ENCODE measurements around the gene TAS2R1.

GRCh38 chr5:9655641-9656040 lies 25.5 kb upstream of the TAS2R1 start:
- no peak for TF ChIP-seq CTCF (IDR thresholded peaks at IDR 0.05 in 2 of 3, conservative IDR thresholded peaks at IDR 0.05 in 1 of 3; ENCODE audit: control insufficient read depth in 2 of 3, extremely low read depth in 1 of 3, insufficient read depth in 1 of 3, low read depth in 3 of 3, low read length in 3 of 3)
- no peak for TF ChIP-seq SMC3 (IDR thresholded peaks at IDR 0.05; ENCODE audit: borderline replicate concordance, low read length)
- no peak for TF ChIP-seq SIN3A (IDR thresholded peaks at IDR 0.05; ENCODE audit: low read depth, low read length)
- no peak for TF ChIP-seq MXI1 (IDR thresholded peaks at IDR 0.05; ENCODE audit: low read depth, low read length)
- no peak for TF ChIP-seq TAF1 (IDR thresholded peaks at IDR 0.05; ENCODE audit: borderline replicate concordance, low read depth, low read length)
- no peak for TF ChIP-seq EZH2 (IDR thresholded peaks at IDR 0.05; ENCODE audit: borderline replicate concordance, control insufficient read depth, low read depth, low read length)
- TF ChIP-seq CREM (IDR thresholded peaks at IDR 0.05; ENCODE audit: low read depth), result no peak
